ENCODE data around the gene VIPAS39. TPM values are rescaled to one million over a fixed set of nuclear protein-coding genes. Genes with fewer than 3 reads are reported as not detected.

Gene VIPAS39
- 22.8 and 28.7 TPM in 2 replicates for total RNA-seq (2011; cell fraction: chromatin; rRNA removed; ENCODE audit: low replicate concordance)
- 16.3 and 18.5 TPM in 2 replicates for total RNA-seq (2011; cell fraction: nucleolus; rRNA removed)
- total RNA-seq (2011; cell fraction: nucleoplasm; rRNA removed), result 18.0 and 19.5 TPM in 2 replicates
- total RNA-seq (2014; rRNA removed) (7.9 and 8.1 TPM in 2 replicates), total RNA-seq (2014; rRNA removed; fragmentation: Illumina TruSeq; extraction: Trizol) (10.0 and 12.3 TPM in 2 replicates), total RNA-seq (2015; rRNA removed; fragmentation: Illumina TruSeq; extraction: Trizol) (9.4 and 9.9 TPM in 2 replicates), total RNA-seq (2021) (8.6 and 9.2 TPM in 2 replicates), polyA plus RNA-seq (2011; rRNA removed) (23.8 and 25.6 TPM in 2 replicates), polyA plus RNA-seq (2014; fragmentation: Illumina TruSeq; extraction: Trizol) (13.1 and 15.1 TPM in 2 replicates), polyA plus RNA-seq (2014; fragmentation: Nextera tagmentation; extraction: Ambion mirVana) (10 to 100 TPM in 1 of 2 experiments, 1 to 10 TPM in 1; 5.7 to 10.5 TPM), polyA plus RNA-seq (2014; rRNA removed) (7.0 and 9.4 TPM in 2 replicates), polyA minus RNA-seq (2011; rRNA and poly(A)+ RNA removed) (25.9 and 26.4 TPM in 2 replicates), Bru-seq, nascent RNA (percentile 59 among the genes with signal in this experiment), BruChase-seq, experiment 1, labeled RNA remaining after a 2-hour chase (percentile 60 among the genes with signal in this experiment), BruChase-seq, experiment 2, labeled RNA remaining after a 6-hour chase (percentile 60 among the genes with signal in this experiment)
- 11.4 and 19.1 TPM in 2 replicates for polyA plus RNA-seq (2011; cell fraction: cytosol; rRNA removed)
- polyA plus RNA-seq (2011; cell fraction: nucleus; rRNA removed), result 22.9 and 27.2 TPM in 2 replicates
- 7.8 and 14.1 TPM in 2 replicates for polyA plus RNA-seq (2012)
- polyA minus RNA-seq (2011; cell fraction: cytosol; rRNA and poly(A)+ RNA removed), result 9.1 and 12.3 TPM in 2 replicates
- polyA minus RNA-seq (2011; cell fraction: nucleus; rRNA and poly(A)+ RNA removed), result 12.8 and 21.5 TPM in 2 replicates
- long read RNA-seq, experiment 1, transcript VIPAS39-211 (20 exons, 2,562 nt), result major isoform, 5 of 14 reads
- long read RNA-seq, experiment 1, partial matches to known transcripts, result 5 of 14 reads
- long read RNA-seq, experiment 1, other reads (novel, unspliced or antisense), result 4 of 14 reads
- long read RNA-seq, experiment 2, partial matches to known transcripts, result 0 of 11 reads
- long read RNA-seq, experiment 2, other reads (novel, unspliced or antisense), result 6 of 11 reads
- long read RNA-seq, experiment 3, transcript VIPAS39-211 (20 exons, 2,562 nt), result major isoform, 5 of 6 reads
- long read RNA-seq, experiment 3, partial matches to known transcripts, result 0 of 6 reads
- long read RNA-seq, experiment 3, other reads (novel, unspliced or antisense), result 1 of 6 reads

- peaks cover 7 to 11% of the 10 kb centered on the region in 2 experiments; a peak in 3 of 5 replicates for H3K4me1 ChIP-seq (replicated peaks in 1 of 2; ENCODE audit: control insufficient read depth in 2 of 2, insufficient read depth in 2 of 2, low read length in 2 of 2)
- peak; percentile 99 for FAIRE-seq
- H3K79me2 ChIP-seq (ENCODE audit: control insufficient read depth, insufficient read depth, low read length), result peaks cover 48% of the 10 kb centered on the region
- ChIA-PET POLR2A (interaction anchor here (0.6 to 2.2 kb wide), 9 partner anchors 9 to 154 kb away, joined by 3 to 7 read pairs (median 3); no protein-coding TSS in a partner anchor), CTCF (ENCODE audit: low intra/inter-chr PET ratio) (no interaction called here)
- intact Hi-C loops (cut with micrococcal nuclease), result loop anchor here (2.0 to 5.0 kb wide), 6 partner anchors 50 to 190 kb away; partner anchors contain the start of genes GSTZ1, POMT2, SAMD15 and SPTLC2
- H3K36me3 ChIP-seq (ENCODE audit: control insufficient read depth, insufficient read depth, low read length), result peaks cover 36% of the 10 kb centered on the region
- ATAC-seq, result peak; percentile 95
- H3K27ac ChIP-seq (ENCODE audit: extremely low read depth, low read depth, low read length), result peak within 1 kb of the TSS; percentile 99
- in situ Hi-C loops (cut with MboI), result no loop called here
- H2AFZ ChIP-seq (ENCODE audit: low read depth, low read length), result peak within 1 kb of the TSS; percentile 100
- no peaks in the 10 kb centered on the region for H3K27me3 ChIP-seq (ENCODE audit: control insufficient read depth in 2 of 2, insufficient read depth in 2 of 2, low read length in 2 of 2)
- peak; percentile 77 to 96 (median 82) for DNase-seq (ENCODE audit: extremely low read depth in 1 of 4, low spot score in 3 of 4)
- BruUV-seq (replicated peaks), result no TSS peak
- H3K4me2 ChIP-seq (ENCODE audit: insufficient read depth, low read length), result peak within 1 kb of the TSS; percentile 97
- WGBS (ENCODE audit: insufficient coverage, low coverage, missing lambda C conversion rate), result under 1% methylated on average over 42 of the region's 50 CpGs
- peak within 1 kb of the TSS; percentile 92 to 98 for H3K9ac ChIP-seq (ENCODE audit: insufficient read depth in 1 of 2, low read depth in 2 of 2, low read length in 2 of 2)
- H3K9me3 ChIP-seq (replicated peaks; ENCODE audit: control insufficient read depth, insufficient read depth, low read depth, low read length), result no peaks in the 10 kb centered on the region
- H4K20me1 ChIP-seq (replicated peaks; ENCODE audit: control insufficient read depth, insufficient read depth, low read length), result peaks cover 12% of the 10 kb centered on the region; the same call in 1 of the 2 replicates
- peaks cover 5% of the 10 kb centered on the region for H3K9me1 ChIP-seq (ENCODE audit: control insufficient read depth, insufficient read depth, low read length)
- H3K4me3 ChIP-seq, result peak within 1 kb of the TSS; percentile 96
- TF ChIP-seq ZNF124 (CRISPR knock-in tag; IDR thresholded peaks at IDR 0.05) (no peak), ZNF23 (CRISPR knock-in tag; IDR thresholded peaks at IDR 0.05) (no peak), ZNF76 (CRISPR knock-in tag; IDR thresholded peaks at IDR 0.05; ENCODE audit: borderline replicate concordance) (no peak), BRF1 (IDR thresholded peaks at IDR 0.05; ENCODE audit: borderline replicate concordance, extremely low read depth, insufficient read length) (no peak), ASH1L (IDR thresholded peaks at IDR 0.05; ENCODE audit: borderline replicate concordance, low read depth, partially characterized antibody) (peak; percentile 80), CEBPB (tag; IDR thresholded peaks at IDR 0.05) (no peak), ELK3 (CRISPR knock-in tag; IDR thresholded peaks at IDR 0.05) (no peak), ZNF589 (CRISPR knock-in tag; IDR thresholded peaks at IDR 0.05; ENCODE audit: low read depth) (no peak), RBM15 (IDR thresholded peaks at IDR 0.05; ENCODE audit: insufficient read depth, low read length) (no peak), TOE1 (IDR thresholded peaks at IDR 0.05; ENCODE audit: borderline replicate concordance) (peak; percentile 20; the same call in 1 of the 2 replicates), TOE1 (CRISPR knock-in tag; IDR thresholded peaks at IDR 0.05; ENCODE audit: borderline replicate concordance, low read depth) (no peak), CBFA2T3 (IDR thresholded peaks at IDR 0.05) (no peak)
- TF ChIP-seq, protein P1, sequence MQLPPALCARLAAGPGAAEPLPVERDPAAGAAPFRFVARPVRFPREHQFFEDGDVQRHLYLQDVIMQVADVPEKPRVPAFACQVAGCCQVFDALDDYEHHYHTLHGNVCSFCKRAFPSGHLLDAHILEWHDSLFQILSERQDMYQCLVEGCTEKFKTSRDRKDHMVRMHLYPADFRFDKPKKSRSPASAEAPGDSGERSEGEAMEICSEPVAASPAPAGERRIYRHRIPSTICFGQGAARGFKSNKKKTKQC (CRISPR knock-in tag; IDR thresholded peaks at IDR 0.05), result no peak; the same call in 1 of the 2 replicates
These were observed at the start of gene VIPAS39, which contains the start of gene AHSA1 for GRCh38 chr14:77457522-77458248. TSS of gene VIPAS39 (minus strand) at chr14:77457601. CDS start at chr14:77454102, 3,499 bp downstream. TSS of gene AHSA1 (plus strand) at chr14:77458093. CDS start at chr14:77458190, 97 bp downstream.
